HFFc6 (cell line): Measurements from ENCODE around the gene ZNF800. TPM values are rescaled to one million over a fixed set of nuclear protein-coding genes. Genes with fewer than 3 reads are reported as not detected.

Experiments
- DNase-seq: peaks from one replicate; pipeline ENCODE4 v3.0.0-alpha.2; 2018
- H3K27ac Mint-ChIP-seq: 2 replicates; pipeline ENCODE4 v1.8.0; 2020; ENCODE audit warnings: mild to moderate bottlenecking, mixed read lengths
- H3K27me3 Mint-ChIP-seq: 2 replicates; pipeline ENCODE4 v1.8.0; 2021; ENCODE audit warnings: mild to moderate bottlenecking, moderate library complexity, mixed read lengths; ENCODE audit not compliant: insufficient read depth
- H3K36me3 Mint-ChIP-seq: 2 replicates; pipeline ENCODE4 v1.8.0; 2021; ENCODE audit warnings: low read depth, mixed read lengths
- H3K4me1 Mint-ChIP-seq: 2 replicates; pipeline ENCODE4 v1.8.0; 2020; ENCODE audit warnings: low read depth, mixed read lengths
- H3K4me3 Mint-ChIP-seq: 2 replicates; pipeline ENCODE4 v1.8.0; 2020; ENCODE audit warnings: mild to moderate bottlenecking, moderate library complexity, mixed read lengths
- H3K9me3 Mint-ChIP-seq: 2 replicates; pipeline ENCODE4 v1.8.0; 2020; ENCODE audit warnings: mild to moderate bottlenecking, mixed read lengths
- total RNA-seq, 6 experiments: library from RNA; stranded (reverse); fragmentation: NEBNext Ultra II Directional; extraction: Animal tissue kit (Norgen Biotek cat#: 25700); gene quantifications; 2 replicates in 1 of 6; 3 replicates in 5 of 6; pipeline ENCODE4 v1.2.3, GENCODE V29; 2021
- TF ChIP-seq, protein P1 (sequence below): fragments of 200-600 bp; sonication (generic); IDR thresholded peaks from 2 replicates; pipeline ENCODE4 v1.5.0; 2021; ENCODE audit warnings: antibody characterized with exemption, mild to moderate bottlenecking

Gene ZNF800
- total RNA-seq, 6 experiments from 2014 or later, result 24.3 to 26.7 (median 25.7) TPM

DNA sequence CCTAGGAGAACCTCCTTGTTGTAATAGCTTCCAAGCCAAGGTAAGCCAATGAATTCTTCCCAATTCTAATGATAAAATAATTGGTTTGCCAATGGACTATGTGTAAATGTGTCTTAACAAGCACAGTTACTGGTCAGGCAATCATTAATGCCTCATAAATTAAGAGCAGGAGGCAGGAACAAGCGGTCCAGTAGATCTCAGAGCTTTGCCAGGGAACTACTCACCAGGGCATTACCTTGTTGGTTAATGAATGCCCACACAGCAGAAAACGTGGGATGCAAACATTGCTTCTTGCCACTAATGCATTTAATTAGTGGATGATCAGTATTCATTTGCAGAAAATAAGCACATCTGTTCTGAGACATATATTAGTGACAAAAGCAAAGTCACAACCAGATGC, 26.7 kb upstream of the ZNF800 start:
- no peaks in the 10 kb centered on the region for H3K36me3 Mint-ChIP-seq
- TF ChIP-seq, protein P1, sequence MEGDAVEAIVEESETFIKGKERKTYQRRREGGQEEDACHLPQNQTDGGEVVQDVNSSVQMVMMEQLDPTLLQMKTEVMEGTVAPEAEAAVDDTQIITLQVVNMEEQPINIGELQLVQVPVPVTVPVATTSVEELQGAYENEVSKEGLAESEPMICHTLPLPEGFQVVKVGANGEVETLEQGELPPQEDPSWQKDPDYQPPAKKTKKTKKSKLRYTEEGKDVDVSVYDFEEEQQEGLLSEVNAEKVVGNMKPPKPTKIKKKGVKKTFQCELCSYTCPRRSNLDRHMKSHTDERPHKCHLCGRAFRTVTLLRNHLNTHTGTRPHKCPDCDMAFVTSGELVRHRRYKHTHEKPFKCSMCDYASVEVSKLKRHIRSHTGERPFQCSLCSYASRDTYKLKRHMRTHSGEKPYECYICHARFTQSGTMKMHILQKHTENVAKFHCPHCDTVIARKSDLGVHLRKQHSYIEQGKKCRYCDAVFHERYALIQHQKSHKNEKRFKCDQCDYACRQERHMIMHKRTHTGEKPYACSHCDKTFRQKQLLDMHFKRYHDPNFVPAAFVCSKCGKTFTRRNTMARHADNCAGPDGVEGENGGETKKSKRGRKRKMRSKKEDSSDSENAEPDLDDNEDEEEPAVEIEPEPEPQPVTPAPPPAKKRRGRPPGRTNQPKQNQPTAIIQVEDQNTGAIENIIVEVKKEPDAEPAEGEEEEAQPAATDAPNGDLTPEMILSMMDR, result no peak
- no peaks in the 10 kb centered on the region for H3K4me1 Mint-ChIP-seq
- H3K4me3 Mint-ChIP-seq, result no peak overlapping the region
- peaks cover 7% of the 10 kb centered on the region for H3K27me3 Mint-ChIP-seq
- no peak for DNase-seq
- H3K27ac Mint-ChIP-seq, result no peak overlapping the region
- no peaks in the 10 kb centered on the region for H3K9me3 Mint-ChIP-seq

DNA sequence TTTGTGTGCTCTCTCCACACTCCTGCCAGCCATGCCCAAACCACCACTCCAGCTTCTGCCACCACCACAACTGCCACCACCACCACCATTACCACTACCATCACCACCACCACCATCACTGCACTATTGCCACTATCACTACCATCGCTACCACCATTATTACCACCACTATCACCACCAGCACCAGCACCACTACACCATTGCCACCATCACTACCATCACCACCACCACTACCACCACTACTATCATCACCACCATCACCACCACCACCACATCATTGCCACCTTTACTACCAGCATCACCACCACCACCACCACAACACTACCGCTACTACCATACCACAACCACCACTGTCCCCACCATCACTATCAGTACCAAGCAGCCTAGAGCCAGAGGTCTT, 26.0 kb upstream of the ZNF800 start:
- TF ChIP-seq, protein P1, result no peak
- no peaks in the 10 kb centered on the region for H3K4me1 Mint-ChIP-seq
- no peaks in the 10 kb centered on the region for H3K9me3 Mint-ChIP-seq
- peaks cover 7% of the 10 kb centered on the region for H3K27me3 Mint-ChIP-seq
- H3K27ac Mint-ChIP-seq, result no peak overlapping the region
- DNase-seq, result no peak
- no peak overlapping the region for H3K4me3 Mint-ChIP-seq
- no peaks in the 10 kb centered on the region for H3K36me3 Mint-ChIP-seq

DNA sequence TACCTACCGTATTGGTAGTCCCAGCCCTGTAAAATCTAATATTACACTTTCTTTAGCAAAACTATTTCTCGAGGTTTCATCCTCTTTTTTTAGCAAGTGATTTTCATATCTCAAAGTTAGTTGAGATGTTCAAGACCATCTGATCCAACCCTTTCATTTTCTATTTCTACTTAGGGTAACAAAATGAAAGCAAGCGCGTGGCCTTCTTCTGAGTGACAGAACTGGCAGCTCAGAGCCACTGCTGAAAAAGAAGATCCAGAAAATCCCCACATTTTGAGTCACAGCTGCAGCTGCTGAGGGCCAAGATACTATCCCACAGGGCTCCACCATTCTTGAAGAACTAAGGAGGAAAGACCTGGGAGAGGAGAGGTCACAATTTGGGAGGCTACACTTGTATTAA, 24.8 kb upstream of the ZNF800 start:
- no peak overlapping the region for H3K4me3 Mint-ChIP-seq
- H3K36me3 Mint-ChIP-seq, result no peaks in the 10 kb centered on the region
- no peaks in the 10 kb centered on the region for H3K9me3 Mint-ChIP-seq
- H3K4me1 Mint-ChIP-seq, result no peaks in the 10 kb centered on the region
- DNase-seq, result no peak
- H3K27ac Mint-ChIP-seq, result no peak overlapping the region
- peaks cover 12% of the 10 kb centered on the region for H3K27me3 Mint-ChIP-seq
- TF ChIP-seq, protein P1, result no peak

DNA sequence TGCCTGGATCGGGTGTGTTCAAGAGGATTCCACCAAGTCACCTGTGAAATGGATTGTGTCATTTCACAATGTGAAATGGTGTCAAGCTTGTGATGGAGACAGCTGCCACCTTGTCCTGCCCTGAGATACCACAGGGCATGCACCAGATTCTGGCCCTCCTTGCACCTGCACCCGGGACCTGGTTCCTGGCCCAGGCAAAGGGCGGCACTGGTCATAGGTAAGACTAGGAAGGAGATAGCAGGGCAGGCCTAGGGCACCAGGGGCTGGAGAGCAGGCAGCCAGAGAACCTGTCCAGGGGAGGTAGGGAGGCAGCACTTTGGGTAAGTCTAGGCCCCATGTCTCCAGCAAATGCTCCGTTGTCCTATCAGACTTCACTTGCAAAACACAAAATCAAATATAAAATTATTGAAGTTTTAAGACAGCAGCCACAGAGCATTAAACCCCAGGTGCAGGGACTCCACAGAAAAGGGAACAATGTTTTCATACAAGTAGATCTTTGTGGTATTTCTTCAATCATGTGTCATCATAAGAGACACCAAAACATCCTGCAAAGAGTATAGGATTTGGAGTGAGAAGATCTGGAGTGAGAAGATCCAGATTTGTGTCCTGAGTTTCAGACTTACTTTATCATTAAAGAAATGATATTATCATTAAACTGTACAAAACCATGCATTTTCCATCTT, 22.7 kb upstream of the ZNF800 start:
- Mint-ChIP-seq H3K27me3 (peaks cover 14% of the 10 kb centered on the region), H3K36me3 (no peaks in the 10 kb centered on the region), H3K4me3 (no peak overlapping the region), H3K4me1 (no peaks in the 10 kb centered on the region), H3K9me3 (no peaks in the 10 kb centered on the region), H3K27ac (no peak overlapping the region)
- TF ChIP-seq, protein P1, result no peak
- DNase-seq, result no peak

DNA sequence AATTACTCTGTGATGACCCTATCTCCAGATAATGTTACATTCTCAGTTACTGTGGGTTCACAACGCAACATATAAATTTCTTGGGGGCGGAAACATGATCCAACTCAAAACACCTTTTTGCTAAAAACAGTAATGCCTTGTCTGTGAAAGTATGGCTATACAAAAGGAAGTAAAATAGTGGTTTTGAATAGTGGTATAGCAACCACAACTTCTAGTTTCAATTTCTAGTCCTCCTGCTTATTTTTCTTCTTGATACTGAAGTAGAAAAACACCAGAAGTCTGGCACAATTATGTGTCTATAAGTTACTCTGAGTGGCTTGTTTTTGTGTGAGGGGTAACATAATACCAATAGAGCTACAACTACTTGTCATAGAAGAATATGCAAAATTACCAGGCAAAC, 21.5 kb upstream of the ZNF800 start:
- no peaks in the 10 kb centered on the region for H3K9me3 Mint-ChIP-seq
- H3K36me3 Mint-ChIP-seq, result no peaks in the 10 kb centered on the region
- peaks cover 19% of the 10 kb centered on the region for H3K27me3 Mint-ChIP-seq
- no peak for DNase-seq
- H3K4me3 Mint-ChIP-seq, result no peak overlapping the region
- no peaks in the 10 kb centered on the region for H3K4me1 Mint-ChIP-seq
- TF ChIP-seq, protein P1, result no peak
- H3K27ac Mint-ChIP-seq, result no peak overlapping the region
